GM12878 (cell line): ENCODE data around the gene RGR. TPM values are rescaled to one million over a fixed set of nuclear protein-coding genes. Genes with fewer than 3 reads are reported as not detected.

Experiments
- ATAC-seq: fragments of 200-7000 bp; cut with Tn5 transposase; 3 replicates; pipeline ENCODE4 v1.9.1; 2020; ENCODE audit warnings: mild to moderate bottlenecking, moderate library complexity
- BruUV-seq: library from RNA; stranded (reverse); fragments of 400-500 nt; replicated peaks from 2 replicates; lab custom pipeline; 2021; lab: Mats Ljungman, UMichigan
- CTCF ChIA-PET: fragments of 300-600 bp; sonication (Branson Sonifier 250); formaldehyde crosslinking; extraction: SDS; loops from one replicate; lab custom pipeline; 2021; ENCODE audit warnings: inconsistent platforms; lab: Yijun Ruan, JAX
- POLR2A ChIA-PET: fragments of 350-600 bp; formaldehyde crosslinking; extraction: SDS; loops from one replicate; lab custom pipeline; 2021; ENCODE audit warnings: inconsistent platforms; lab: Charles Lee
- RAD21 ChIA-PET: fragments of 300-600 bp; sonication (Branson Sonifier 250); formaldehyde crosslinking; loops from one replicate; lab custom pipeline; 2023; ENCODE audit warnings: antibody characterized with exemption; ENCODE audit not compliant: unreplicated experiment; lab: Charles Lee
- SMC1A ChIA-PET: fragments of 300-600 bp; sonication (Branson Sonifier 250); formaldehyde crosslinking; loops from one replicate; lab custom pipeline; 2023; ENCODE audit not compliant: unreplicated experiment, uncharacterized antibody; lab: Charles Lee
- DNase-seq: peaks from one replicate; pipeline ENCODE4 v3.0.0-alpha.2; 2011; ENCODE audit warnings: low read depth, low spot score
- FAIRE-seq: peaks from 3 replicates; lab custom pipeline; 2011; peaks lifted over from hg19 to GRCh38; lab: Jason Lieb, UNC
- H2AFZ ChIP-seq: 2 replicates; pipeline ENCODE4 v1.6.0; 2011; ENCODE audit warnings: low read depth, low read length, control low read depth; ENCODE audit not compliant: control insufficient read depth
- H3K27ac ChIP-seq: 2 replicates; pipeline ENCODE4 v1.5.1; 2011; ENCODE audit warnings: control low read depth; ENCODE audit not compliant: control insufficient read depth, insufficient read depth
- H3K27me3 ChIP-seq, 2 experiments: replicated peaks in 1 of 2; 2 replicates each; pipeline versions ENCODE4 v1.6.0 to v1.6.1; 2011; ENCODE audit warnings: low read length in 1 of 2; ENCODE audit not compliant: control insufficient read depth in 2 of 2, insufficient read depth in 2 of 2
- H3K36me3 ChIP-seq, 2 experiments: 2 replicates each; pipeline ENCODE4 v1.5.1; 2011; ENCODE audit warnings: low read length in 1 of 2; ENCODE audit not compliant: control insufficient read depth in 2 of 2, insufficient read depth in 2 of 2
- H3K4me1 ChIP-seq: 2 replicates; pipeline ENCODE4 v1.6.1; 2011; ENCODE audit warnings: mild to moderate bottlenecking, low read length, moderate library complexity, mixed read lengths; ENCODE audit not compliant: control insufficient read depth, insufficient read depth
- H3K4me2 ChIP-seq: 2 replicates; pipeline ENCODE4 v1.6.0; 2011; ENCODE audit warnings: control low read depth; ENCODE audit not compliant: control insufficient read depth, insufficient read depth
- H3K4me3 ChIP-seq: fragments of 200-600 bp; sonication (generic); 2 replicates; pipeline ENCODE4 v1.5.1; 2016
- H3K79me2 ChIP-seq: 2 replicates; pipeline ENCODE4 v1.6.0; 2011; ENCODE audit warnings: low read length; ENCODE audit not compliant: control insufficient read depth, insufficient read depth
- H3K9ac ChIP-seq: 2 replicates; pipeline ENCODE4 v1.8.0; 2011; ENCODE audit warnings: low read length, control low read depth, mixed read lengths; ENCODE audit not compliant: control insufficient read depth, insufficient read depth
- H3K9me3 ChIP-seq: replicated peaks from 3 replicates; pipeline ENCODE4 v1.5.1; 2011; ENCODE audit warnings: mild to moderate bottlenecking, low read length; ENCODE audit not compliant: control insufficient read depth, insufficient read depth
- H4K20me1 ChIP-seq: 2 replicates; pipeline ENCODE4 v1.6.0; 2011; ENCODE audit not compliant: control insufficient read depth, insufficient read depth
- BACH1 ChIP-seq: fragments of 450-650 bp; IDR thresholded peaks from 2 replicates; pipeline ENCODE4 v1.6.1; 2017; ENCODE audit warnings: mild to moderate bottlenecking, borderline replicate concordance
- CBX5 ChIP-seq: sonication (generic); IDR thresholded peaks from 2 replicates; pipeline ENCODE4 v1.6.1; 2016; ENCODE audit warnings: low read depth, moderate library complexity, mild to moderate bottlenecking, inconsistent platforms
- MTA2 ChIP-seq: fragments of 450-650 bp; IDR thresholded peaks from 2 replicates; pipeline ENCODE4 v1.6.1; 2016; ENCODE audit warnings: low read depth, mild to moderate bottlenecking, moderate library complexity
- RAD51 ChIP-seq: fragments of 450-650 bp; IDR thresholded peaks from 2 replicates; pipeline ENCODE4 v1.6.1; 2016; ENCODE audit warnings: moderate library complexity, mild to moderate bottlenecking, inconsistent platforms
- RCOR1 ChIP-seq: conservative IDR thresholded peaks from 2 replicates; pipeline ENCODE4 v1.6.1; 2012; ENCODE audit warnings: low read depth, low read length, improper control_type of control experiment
- RFX5 ChIP-seq: IDR thresholded peaks from 2 replicates; pipeline ENCODE4 v1.6.1; 2011; ENCODE audit warnings: low read depth, low read length, improper control_type of control experiment
- SMAD1 ChIP-seq: fragments of 450-650 bp; IDR thresholded peaks from 2 replicates; pipeline ENCODE4 v1.6.1; 2018; ENCODE audit warnings: mild to moderate bottlenecking, low read depth; ENCODE audit not compliant: partially characterized antibody
- SRF ChIP-seq, 2 experiments: IDR thresholded peaks; 2 replicates each; pipeline ENCODE4 v1.6.1; 2011; ENCODE audit warnings: low read depth in 2 of 2, low read length in 2 of 2, mild to moderate bottlenecking in 1 of 2, moderate library complexity in 1 of 2
- SUZ12 ChIP-seq: fragments of 200-600 bp; sonication (generic); IDR thresholded peaks from one replicate; pipeline ENCODE4 v1.6.1; 2018; ENCODE audit warnings: antibody characterized with exemption, mild to moderate bottlenecking; ENCODE audit not compliant: unreplicated experiment
- TCF3 ChIP-seq: IDR thresholded peaks from 2 replicates; pipeline ENCODE4 v1.6.1; 2012; ENCODE audit warnings: low read depth, mild to moderate bottlenecking, low read length, borderline replicate concordance; ENCODE audit not compliant: insufficient read depth
- WGBS: methylation state at CpG from one replicate; pipeline ENCODE4 v1.1.6; 2016; ENCODE audit warnings: low lambda C conversion rate; ENCODE audit not compliant: insufficient replicate concordance, insufficient coverage; ENCODE audit errors: missing lambda C conversion rate; 5-methylcytosine and 5-hydroxymethylcytosine counted together
- in situ Hi-C: fragments of 300-500 bp; cut with MboI; formaldehyde crosslinking; loops from 9 replicates; pipeline ENCODE4 v1.14.3; 2018; ENCODE audit warnings: mixed read lengths
- intact Hi-C: fragments of 100-400 bp; cut with micrococcal nuclease; formaldehyde crosslinking; loops from one replicate; pipeline ENCODE4 v1.14.2; 2022; ENCODE audit not compliant: unreplicated experiment
- polyA plus RNA-seq, 11 experiments: library from polyadenylated mRNA; depleted of rRNA in 4 of 11; unstranded in 6 of 11; stranded (reverse) in 5 of 11; fragments of >200 nt; fragmentation: Nextera tagmentation in 4 of 11; fragmentation: Illumina TruSeq in 1 of 11; extraction: Ambion mirVana in 4 of 11; extraction: Trizol in 1 of 11; gene quantifications; 1 replicate in 1 of 11; 2 replicates in 10 of 11; pipeline versions ENCODE4 v1.2.1 to v1.2.3, GENCODE V29; 2011 to 2016; ENCODE audit warnings: inconsistent platforms in 2 of 11, missing spikeins in 2 of 11, low read depth in 1 of 11
- total RNA-seq, 4 experiments: library from RNA; depleted of rRNA in 3 of 4; stranded (reverse); fragments of >200 nt in 3 of 4; fragmentation: Illumina TruSeq in 1 of 4; extraction: Trizol in 1 of 4; gene quantifications; 2 replicates each; pipeline versions ENCODE4 v1.2.1 to v1.2.3, GENCODE V29; 2013 to 2021
- TF ChIP-seq, protein P1 (sequence below): IDR thresholded peaks from 2 replicates; pipeline ENCODE4 v1.6.1; 2012; ENCODE audit warnings: low read depth, low read length, improper control_type of control experiment

The RGR gene
- total and polyA plus RNA-seq, 10 of the 15 experiments (the other 5 are each of a cell fraction or from before 2014, with no cell fraction given), result not detected

DNA sequence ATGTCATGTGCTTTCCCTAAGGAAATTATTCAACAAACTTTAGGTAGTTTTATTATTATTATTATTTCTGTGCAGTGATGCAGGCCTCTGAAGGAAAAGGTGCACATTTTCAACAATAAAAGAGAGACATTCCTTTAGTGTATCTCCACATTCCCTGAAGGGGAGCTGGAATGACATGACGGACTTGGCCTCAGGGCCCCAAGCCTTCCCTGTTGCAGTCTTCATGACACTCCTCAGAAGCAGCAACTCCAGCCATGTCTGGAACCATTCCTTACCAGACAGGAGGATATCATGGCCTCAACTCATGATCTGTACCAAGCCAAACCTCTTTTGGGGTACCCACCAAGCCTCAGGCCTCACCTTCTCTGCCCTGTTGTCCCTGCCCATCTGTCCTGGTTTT lies 48.3 kb downstream of the RGR start:
- peaks cover 22% of the 10 kb centered on the region for H3K4me1 ChIP-seq
- ChIA-PET SMC1A (interaction anchor here (1.1 kb wide), 1 partner anchor 26 kb away, joined by 4 read pairs; no protein-coding TSS in a partner anchor), POLR2A (no interaction called here), RAD21 (no interaction called here), CTCF (interaction anchor here (1.4 to 1.7 kb wide), 2 partner anchors 14 to 138 kb away, joined by 4 read pairs; no protein-coding TSS in a partner anchor)
- no peaks in the 10 kb centered on the region for H3K27me3 ChIP-seq
- H3K27ac ChIP-seq, result no peak overlapping the region
- no peak overlapping the region for H3K9ac ChIP-seq
- intact Hi-C loops (no loop called here), in situ Hi-C loops (no loop called here)
- H2AFZ ChIP-seq, result no peak overlapping the region
- no peaks in the 10 kb centered on the region for H4K20me1 ChIP-seq
- WGBS, result 100% methylated on average over 1 of the region's 1 CpG
- BruUV-seq, result no TSS peak
- H3K36me3 ChIP-seq, result no peaks in the 10 kb centered on the region
- H3K4me3 ChIP-seq, result no peak overlapping the region
- FAIRE-seq (no peak), ATAC-seq (no peak)
- no peaks in the 10 kb centered on the region for H3K79me2 ChIP-seq
- no peaks in the 10 kb centered on the region for H3K9me3 ChIP-seq
- no peak overlapping the region for H3K4me2 ChIP-seq
- TF ChIP-seq SRF (IDR thresholded peaks at IDR 0.05; ENCODE audit: low read depth in 2 of 2, low read length in 2 of 2), result no peak
- TF ChIP-seq CBX5, result no peak
- TF ChIP-seq SMAD1, result no peak
- TF ChIP-seq MTA2, result no peak
- TF ChIP-seq RAD51, result no peak
- TF ChIP-seq, all 136 proteins: peak for 0
- DNase-seq, result no peak

DNA sequence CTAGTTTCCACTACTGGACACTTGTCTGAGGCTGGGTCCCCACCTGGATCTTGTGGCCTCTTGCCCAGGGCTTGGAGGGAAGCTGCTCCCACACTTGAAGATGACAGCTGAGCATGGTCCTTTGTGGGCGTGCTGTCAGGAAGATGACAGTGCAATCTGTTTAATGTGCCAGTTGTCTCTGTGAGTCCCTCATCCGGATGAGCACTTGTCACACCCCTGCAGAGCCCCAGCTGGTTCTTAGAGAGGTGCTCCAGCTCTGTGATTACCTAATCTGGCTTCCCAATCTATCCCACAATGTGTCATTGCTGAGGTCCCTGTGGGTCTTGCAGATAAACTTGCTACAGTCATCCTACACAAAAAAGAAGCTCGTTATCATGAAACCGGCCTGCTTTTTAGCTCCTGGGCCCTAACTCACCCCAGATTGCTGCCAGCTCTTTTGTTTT lies 48.7 kb downstream of the RGR start:
- peak; percentile 13; the same call in 1 of the 3 replicates for ATAC-seq
- peaks cover 22% of the 10 kb centered on the region for H3K4me1 ChIP-seq
- WGBS, result 54% methylated on average over 4 of the region's 4 CpGs
- no TSS peak for BruUV-seq
- ChIA-PET SMC1A (interaction anchor here (1.1 kb wide), 1 partner anchor 26 kb away, joined by 4 read pairs; no protein-coding TSS in a partner anchor), CTCF (interaction anchor here (1.4 to 1.7 kb wide), 2 partner anchors 14 to 137 kb away, joined by 4 read pairs; no protein-coding TSS in a partner anchor), RAD21 (no interaction called here), POLR2A (no interaction called here)
- H3K79me2 ChIP-seq, result no peaks in the 10 kb centered on the region
- H2AFZ ChIP-seq, result no peak overlapping the region
- no peak overlapping the region for H3K4me3 ChIP-seq
- no peak for TF ChIP-seq SUZ12
- TF ChIP-seq, protein P1, sequence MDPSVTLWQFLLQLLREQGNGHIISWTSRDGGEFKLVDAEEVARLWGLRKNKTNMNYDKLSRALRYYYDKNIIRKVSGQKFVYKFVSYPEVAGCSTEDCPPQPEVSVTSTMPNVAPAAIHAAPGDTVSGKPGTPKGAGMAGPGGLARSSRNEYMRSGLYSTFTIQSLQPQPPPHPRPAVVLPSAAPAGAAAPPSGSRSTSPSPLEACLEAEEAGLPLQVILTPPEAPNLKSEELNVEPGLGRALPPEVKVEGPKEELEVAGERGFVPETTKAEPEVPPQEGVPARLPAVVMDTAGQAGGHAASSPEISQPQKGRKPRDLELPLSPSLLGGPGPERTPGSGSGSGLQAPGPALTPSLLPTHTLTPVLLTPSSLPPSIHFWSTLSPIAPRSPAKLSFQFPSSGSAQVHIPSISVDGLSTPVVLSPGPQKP, result no peak
- TF ChIP-seq TCF3, result no peak
- TF ChIP-seq RCOR1, result no peak
- no peak for TF ChIP-seq RFX5
- no peak for TF ChIP-seq BACH1
- H3K4me2 ChIP-seq, result no peak overlapping the region
- H3K36me3 ChIP-seq, result no peaks in the 10 kb centered on the region
- no peak for FAIRE-seq
- no peak for DNase-seq
- intact Hi-C loops, result no loop called here
- in situ Hi-C loops, result no loop called here
- H3K27ac ChIP-seq, result no peak overlapping the region
- no peaks in the 10 kb centered on the region for H3K27me3 ChIP-seq
- H3K9me3 ChIP-seq, result no peaks in the 10 kb centered on the region
- no peaks in the 10 kb centered on the region for H4K20me1 ChIP-seq
- H3K9ac ChIP-seq, result no peak overlapping the region
